GM18505 (cell line): ENCODE results near the gene FAM228B.

Experiments used
- ATAC-seq: cut with Tn5 transposase; IDR thresholded peaks from one replicate; pipeline ENCODE4 v1.9.1; 2021; ENCODE audit not compliant: unreplicated experiment
- POLR2A ChIP-seq: IDR thresholded peaks from 4 replicates; pipeline ENCODE4 v1.6.1; 2011; ENCODE audit warnings: borderline replicate concordance; ENCODE audit not compliant: insufficient read depth, insufficient read length; ENCODE audit errors: extremely low read depth

FAM228B gene

GRCh38 chr2:24123195-24123921 lies at the start of gene FAM228B, which contains the start of gene PFN4:
Gene FAM228B (plus strand): TSS chr2:24123469. CDS start chr2:24124362, 893 bp downstream.
Gene PFN4 (minus strand): TSS chr2:24123334. CDS start chr2:24122535, 799 bp downstream.
- peak; percentile 92 for ATAC-seq
- TF ChIP-seq POLR2A: peak; percentile 85

DNA sequence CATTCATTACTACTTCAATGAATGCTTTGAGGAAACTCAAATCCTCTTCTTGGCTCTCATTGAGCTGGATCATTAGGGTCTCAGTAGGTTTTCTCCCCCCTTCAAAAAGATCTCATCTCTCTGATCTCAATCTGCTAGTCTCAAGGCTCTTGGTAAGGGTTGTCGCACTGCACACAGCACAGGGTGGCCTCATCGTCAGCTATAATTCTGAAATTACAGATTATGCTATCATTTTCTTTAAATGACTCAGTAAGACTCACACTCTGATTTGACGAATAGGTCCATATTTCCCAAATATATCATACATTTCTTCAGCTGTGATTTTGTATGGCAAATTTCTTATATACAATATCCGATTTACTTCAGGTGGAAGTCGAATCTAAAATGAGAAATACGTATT lies 49.5 kb upstream of the FAM228B start:
- no peak for TF ChIP-seq POLR2A
- no peak for ATAC-seq

GRCh38 chr2:24075259-24075658 lies 48.0 kb upstream of the FAM228B start:
- no peak for TF ChIP-seq POLR2A
- no peak for ATAC-seq

DNA sequence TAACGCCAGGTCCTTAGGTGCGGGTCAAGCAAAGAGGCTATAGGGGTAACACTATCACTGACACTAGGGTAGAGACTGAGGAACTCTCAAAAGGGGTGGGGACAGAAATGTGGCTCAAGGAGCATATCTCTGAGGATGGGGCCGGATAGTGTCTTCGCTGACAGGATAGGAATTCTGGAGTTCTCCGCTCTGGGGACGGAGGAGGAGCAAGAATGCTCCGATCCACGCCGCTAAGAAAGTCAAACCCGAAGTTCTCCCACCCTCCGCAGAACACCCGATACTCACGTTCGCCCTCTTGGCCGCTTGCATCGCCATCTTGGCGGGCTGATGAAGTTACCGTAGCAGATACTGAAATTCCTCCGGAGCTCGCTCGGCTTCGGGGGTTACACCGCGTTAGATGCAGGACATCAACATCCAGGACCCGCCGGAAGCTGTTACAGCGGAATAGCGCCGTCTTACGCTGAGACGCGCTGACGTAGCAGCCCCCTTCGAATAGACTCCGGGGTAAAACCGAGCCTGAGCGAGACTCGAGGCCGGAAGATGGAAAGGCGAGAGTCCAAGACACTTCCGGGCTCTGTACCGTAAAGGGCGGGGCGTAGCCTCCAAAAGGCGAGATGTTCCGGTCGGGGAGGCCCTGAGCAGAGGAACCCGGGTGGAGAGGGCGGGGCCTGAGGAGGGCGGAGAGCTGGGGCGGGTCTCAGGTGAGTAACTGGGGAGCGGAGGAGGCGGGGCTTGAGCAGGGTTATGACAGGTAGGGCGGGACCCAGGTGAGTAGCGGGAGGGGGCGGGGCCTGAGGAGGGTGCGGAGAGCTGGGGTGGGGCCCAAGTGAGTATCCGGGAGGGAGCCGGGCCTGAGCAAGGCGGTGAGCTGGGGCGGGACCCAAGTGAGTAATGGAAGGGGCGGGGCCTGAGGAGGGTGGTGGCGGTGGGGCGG lies 47.1 kb upstream of the FAM228B start, which contains the start of gene SF3B6:
TSS of gene SF3B6 (minus strand) at position 412 of the 934 bp plus-strand sequence. CDS start at position 315, 97 bp downstream.
- TF ChIP-seq POLR2A: peak; percentile 95
- ATAC-seq: peak; percentile 87

DNA sequence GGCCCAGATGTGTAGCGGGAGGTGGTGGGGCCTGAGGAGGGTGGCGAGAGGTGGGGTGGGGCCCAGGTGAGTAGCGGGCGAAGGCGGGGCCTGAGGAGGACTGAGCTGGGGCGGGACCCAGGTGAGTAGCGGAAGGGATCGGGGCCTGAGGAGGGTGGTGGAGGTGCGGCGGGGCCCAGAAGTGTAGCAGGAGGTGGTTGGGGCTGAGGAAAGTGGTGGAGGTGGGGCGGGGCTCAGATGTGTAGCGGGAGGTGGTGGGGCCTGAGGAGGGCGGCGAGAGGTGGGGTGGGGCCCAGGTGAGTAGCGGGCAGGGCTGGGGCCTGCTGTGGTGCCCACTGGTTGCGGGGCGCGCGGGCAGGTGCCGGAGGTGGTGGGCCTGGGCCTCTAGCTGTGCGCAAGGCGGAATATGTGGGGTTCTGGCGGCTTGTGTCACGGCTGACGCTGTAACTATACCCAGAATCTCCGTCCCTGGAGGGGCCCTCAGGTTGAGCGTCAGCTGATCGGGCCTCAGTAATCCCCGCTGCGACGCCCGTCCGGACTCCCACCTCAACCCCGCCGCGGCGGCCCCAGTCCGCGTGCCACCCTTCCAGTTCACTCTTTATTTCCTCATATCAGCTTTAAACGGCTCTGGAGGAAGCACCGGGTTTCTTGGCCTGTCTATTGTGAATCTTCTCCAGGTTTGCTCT lies 46.3 kb upstream of the FAM228B start:
- no peak for TF ChIP-seq POLR2A
- no peak for ATAC-seq

- ATAC-seq: no peak
- no peak for TF ChIP-seq POLR2A
Measured at GRCh38 chr2:24077535-24077877, 45.8 kb upstream of the FAM228B start.

- no peak for ATAC-seq
- no peak for TF ChIP-seq POLR2A
Measured at GRCh38 chr2:24077879-24078278, 45.4 kb upstream of the FAM228B start.

DNA sequence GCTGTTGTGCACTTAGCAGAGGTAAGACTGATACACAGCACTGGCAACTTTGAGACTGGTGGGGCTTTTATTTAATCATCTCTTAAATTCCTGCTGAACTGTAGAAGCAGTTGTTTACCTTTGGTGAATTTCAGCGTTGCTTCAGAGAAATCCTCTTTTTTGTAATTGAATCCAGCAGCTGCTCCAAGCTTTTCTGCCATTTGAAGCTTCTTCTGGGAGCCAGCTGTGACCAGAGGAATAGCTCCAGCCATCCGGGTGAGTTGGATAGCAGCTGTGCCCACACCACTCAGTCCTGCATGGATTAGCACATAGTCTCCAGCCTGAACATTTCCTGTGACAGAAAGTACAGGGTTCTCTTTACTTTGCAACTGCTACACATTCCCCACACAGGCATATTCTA lies 42.6 kb upstream of the FAM228B start:
- no peak for TF ChIP-seq POLR2A
- no peak for ATAC-seq

GRCh38 chr2:24082787-24083566 lies 40.3 kb upstream of the FAM228B start:
- TF ChIP-seq POLR2A: no peak
- no peak for ATAC-seq

- peak; percentile 44 for TF ChIP-seq POLR2A
- peak; percentile 72 for ATAC-seq
Measured at GRCh38 chr2:24083567-24084385, 39.5 kb upstream of the FAM228B start.

GRCh38 chr2:24084386-24085199 lies 38.7 kb upstream of the FAM228B start, which contains the start of gene TP53I3:
Gene TP53I3 (minus strand): TSS chr2:24084834. CDS start chr2:24084326, 508 bp downstream.
- peak; percentile 77 for ATAC-seq
- peak; percentile 63 for TF ChIP-seq POLR2A
